Activated naive CD8-positive, alpha-beta T cell treated with anti-CD3 and anti-CD28 coated beads, Interleukin-2, amount 10 ng/mL, durations not matched to agents 7 days and 5 days (primary cell): Measurements from ENCODE around the gene ACAA1. TPM values are rescaled to one million over a fixed set of nuclear protein-coding genes. Genes with fewer than 3 reads are reported as not detected.

Source experiments
- ATAC-seq: fragments of 150-1000 bp; cut with Tn5 transposase; one replicate; pipeline ENCODE4 v1.10.0; 2021; ENCODE audit warnings: low read depth, moderate library complexity
- POLR2A ChIA-PET: fragments of 350-600 bp; sonication (Branson Sonifier 250); formaldehyde crosslinking; loops from one replicate; lab custom pipeline; 2021; ENCODE audit warnings: antibody characterized with exemption; lab: Charles Lee
- DNase-seq: peaks from one replicate; pipeline ENCODE4 v3.0.0; 2021
- H3K27ac Mint-ChIP-seq: one replicate; pipeline ENCODE4 v1.8.0; 2022; ENCODE audit warnings: mild to moderate bottlenecking, mixed read lengths
- H3K27me3 Mint-ChIP-seq: one replicate; pipeline ENCODE4 v1.8.0; 2022; ENCODE audit warnings: mild to moderate bottlenecking, moderate library complexity, mixed read lengths
- H3K36me3 Mint-ChIP-seq: one replicate; pipeline ENCODE4 v1.8.0; 2021; ENCODE audit warnings: mild to moderate bottlenecking, mixed read lengths
- H3K4me1 Mint-ChIP-seq: one replicate; pipeline ENCODE4 v1.8.0; 2021; ENCODE audit warnings: mixed read lengths
- H3K4me3 Mint-ChIP-seq: one replicate; pipeline ENCODE4 v1.8.0; 2022; ENCODE audit warnings: mild to moderate bottlenecking, moderate library complexity, mixed read lengths
- H3K9me3 Mint-ChIP-seq: one replicate; pipeline ENCODE4 v1.8.0; 2021; ENCODE audit warnings: mixed read lengths
- total RNA-seq, 2 experiments: library from RNA; stranded (reverse); gene quantifications; one replicate each; pipeline ENCODE4 v1.2.3, GENCODE V29; 2021

Gene ACAA1, protein sequence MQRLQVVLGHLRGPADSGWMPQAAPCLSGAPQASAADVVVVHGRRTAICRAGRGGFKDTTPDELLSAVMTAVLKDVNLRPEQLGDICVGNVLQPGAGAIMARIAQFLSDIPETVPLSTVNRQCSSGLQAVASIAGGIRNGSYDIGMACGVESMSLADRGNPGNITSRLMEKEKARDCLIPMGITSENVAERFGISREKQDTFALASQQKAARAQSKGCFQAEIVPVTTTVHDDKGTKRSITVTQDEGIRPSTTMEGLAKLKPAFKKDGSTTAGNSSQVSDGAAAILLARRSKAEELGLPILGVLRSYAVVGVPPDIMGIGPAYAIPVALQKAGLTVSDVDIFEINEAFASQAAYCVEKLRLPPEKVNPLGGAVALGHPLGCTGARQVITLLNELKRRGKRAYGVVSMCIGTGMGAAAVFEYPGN
- total RNA-seq: 10 to 100 TPM; 89.0 to 93.5 TPM

GRCh38 chr3:38136777-38137614 lies at the start of gene ACAA1:
TSS of gene ACAA1 (minus strand) at chr3:38137127. CDS start at chr3:38137035, 92 bp downstream.
- ATAC-seq: peak; percentile 86
- Mint-ChIP-seq H3K27me3 (no peaks in the 10 kb centered on the region), H3K9me3 (no peaks in the 10 kb centered on the region), H3K36me3 (peaks cover 25% of the 10 kb centered on the region), H3K27ac (peak within 1 kb of the TSS; percentile 100), H3K4me1 (peaks cover 52% of the 10 kb centered on the region), H3K4me3 (peak within 1 kb of the TSS; percentile 86)
- DNase-seq: peak; percentile 93
- POLR2A ChIA-PET: interaction anchor here (0.7 to 5.0 kb wide), 12 partner anchors 11 to 301 kb away, joined by 3 to 171 read pairs (median 5); partner anchors contain the start of genes DLEC1 and OXSR1

- peaks cover 35% of the 10 kb centered on the region for H3K4me1 Mint-ChIP-seq
- H3K9me3 Mint-ChIP-seq: no peaks in the 10 kb centered on the region
- no peaks in the 10 kb centered on the region for H3K27me3 Mint-ChIP-seq
- H3K27ac Mint-ChIP-seq: no peak overlapping the region
- ATAC-seq: no peak
- POLR2A ChIA-PET: interaction anchor here (0.7 kb wide), 1 partner anchor 12 kb away, joined by 3 read pairs; the partner anchor contains the start of gene OXSR1
- peaks cover 25% of the 10 kb centered on the region for H3K36me3 Mint-ChIP-seq
- no peak for DNase-seq
- no peak overlapping the region for H3K4me3 Mint-ChIP-seq
Measured at GRCh38 chr3:38177181-38177580, 40.3 kb upstream of the ACAA1 start.

GRCh38 chr3:38173834-38174418 lies 37.0 kb upstream of the ACAA1 start:
- DNase-seq: no peak
- peak; percentile 38 for ATAC-seq

DNA sequence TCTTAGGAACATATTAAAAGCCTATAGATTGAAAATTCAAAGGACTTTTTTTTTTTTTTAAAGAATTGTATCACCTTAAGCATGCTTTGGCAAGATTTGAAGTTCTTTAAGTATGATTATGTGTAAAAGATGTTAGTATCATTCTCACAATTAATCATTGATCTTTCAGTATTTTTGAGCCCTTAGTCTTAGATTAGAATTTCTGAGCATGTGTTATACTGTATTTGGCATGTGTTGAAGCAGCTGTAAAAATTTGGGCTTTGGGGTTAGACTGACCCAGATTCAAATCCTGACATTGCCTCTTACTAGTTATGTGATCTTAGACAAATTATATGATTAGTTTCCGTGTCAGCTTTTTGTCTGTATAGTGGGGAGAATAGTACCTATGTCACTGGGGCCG lies 34.7 kb upstream of the ACAA1 start:
- H3K27ac Mint-ChIP-seq: no peak overlapping the region
- H3K9me3 Mint-ChIP-seq: no peaks in the 10 kb centered on the region
- H3K4me3 Mint-ChIP-seq: no peak overlapping the region
- peaks cover 63% of the 10 kb centered on the region for H3K4me1 Mint-ChIP-seq
- POLR2A ChIA-PET: no interaction called here
- DNase-seq (no peak), ATAC-seq (no peak)
- H3K36me3 Mint-ChIP-seq: peaks cover 27% of the 10 kb centered on the region
- H3K27me3 Mint-ChIP-seq: no peaks in the 10 kb centered on the region

More at GRCh38 chr3:38173834-38174418, 37.0 kb upstream of the ACAA1 start:
- Mint-ChIP-seq H3K4me3 (peak overlapping the region; percentile 54), H3K9me3 (no peaks in the 10 kb centered on the region), H3K4me1 (peaks cover 49% of the 10 kb centered on the region), H3K27me3 (no peaks in the 10 kb centered on the region), H3K36me3 (peaks cover 24% of the 10 kb centered on the region), H3K27ac (peak overlapping the region; percentile 24)
- POLR2A ChIA-PET: no interaction called here

- no peak for ATAC-seq
- H3K36me3 Mint-ChIP-seq: peaks cover 27% of the 10 kb centered on the region
- POLR2A ChIA-PET: no interaction called here
- peaks cover 65% of the 10 kb centered on the region for H3K4me1 Mint-ChIP-seq
- no peak overlapping the region for H3K4me3 Mint-ChIP-seq
- no peaks in the 10 kb centered on the region for H3K27me3 Mint-ChIP-seq
- H3K27ac Mint-ChIP-seq: no peak overlapping the region
- H3K9me3 Mint-ChIP-seq: no peaks in the 10 kb centered on the region
- no peak for DNase-seq
Measured at GRCh38 chr3:38170722-38171121, 33.8 kb upstream of the ACAA1 start.

DNA sequence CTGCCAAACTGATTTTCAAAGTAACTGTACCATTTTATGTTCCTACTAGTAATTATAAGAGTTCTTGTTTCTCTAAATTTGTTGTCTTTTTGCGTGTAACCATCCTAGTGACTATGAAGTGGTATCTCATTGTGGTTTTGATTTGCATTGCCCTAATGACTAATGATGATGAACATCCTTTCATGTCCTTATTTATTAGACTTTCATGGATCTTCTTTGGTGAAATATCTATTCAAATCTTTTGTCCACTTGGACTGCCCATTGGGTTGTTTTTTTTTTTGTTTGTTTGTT lies 32.0 kb upstream of the ACAA1 start:
- DNase-seq (no peak), ATAC-seq (no peak)
- no peak overlapping the region for H3K4me3 Mint-ChIP-seq
- H3K4me1 Mint-ChIP-seq: peaks cover 62% of the 10 kb centered on the region
- POLR2A ChIA-PET: no interaction called here
- H3K9me3 Mint-ChIP-seq: no peaks in the 10 kb centered on the region
- no peaks in the 10 kb centered on the region for H3K27me3 Mint-ChIP-seq
- peaks cover 24% of the 10 kb centered on the region for H3K36me3 Mint-ChIP-seq
- no peak overlapping the region for H3K27ac Mint-ChIP-seq

DNA sequence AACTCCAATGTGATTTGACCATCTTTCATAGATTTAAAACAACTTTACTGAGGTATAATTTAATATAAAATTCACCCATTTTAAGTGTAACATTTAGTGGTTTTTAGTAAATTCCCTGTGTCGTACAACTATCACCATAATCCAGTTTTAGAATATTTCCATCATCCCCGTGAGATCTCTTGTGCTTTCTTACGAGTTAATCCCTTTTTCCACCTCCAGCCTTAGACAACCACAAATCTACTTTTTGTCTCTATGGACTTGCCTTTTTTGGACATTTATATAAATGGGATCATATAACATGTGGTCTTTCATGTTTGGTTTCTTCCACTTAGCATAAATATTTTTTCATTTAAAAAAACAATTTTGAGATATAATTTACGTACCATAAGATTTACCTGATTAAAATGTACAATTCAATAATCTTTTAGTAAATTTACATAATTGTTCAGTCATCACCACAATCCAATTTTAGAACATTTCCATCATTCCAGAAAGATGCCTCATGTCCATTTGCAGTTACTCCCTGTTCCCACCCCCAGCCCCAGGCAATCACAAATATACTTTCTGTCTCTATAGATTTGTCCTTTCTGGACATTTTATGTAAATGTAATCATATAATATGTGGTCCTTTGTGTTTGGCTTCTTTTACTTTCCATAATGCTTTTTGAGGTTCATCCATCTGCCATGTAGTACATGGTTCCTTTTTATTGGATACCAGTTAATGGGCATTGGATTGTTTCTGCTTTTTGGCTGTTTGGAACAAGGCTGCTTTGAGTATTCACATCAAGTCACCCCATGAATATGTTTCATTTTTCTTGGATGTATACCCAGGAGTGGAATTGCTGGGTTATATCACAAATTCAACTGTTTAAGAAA lies 31.5 kb upstream of the ACAA1 start:
- POLR2A ChIA-PET: no interaction called here
- ATAC-seq: no peak
- Mint-ChIP-seq H3K27me3 (no peaks in the 10 kb centered on the region), H3K4me3 (no peak overlapping the region), H3K27ac (no peak overlapping the region), H3K9me3 (no peaks in the 10 kb centered on the region), H3K36me3 (peaks cover 24% of the 10 kb centered on the region), H3K4me1 (peaks cover 61% of the 10 kb centered on the region)
- no peak for DNase-seq

GRCh38 chr3:38167591-38167990 lies 30.7 kb upstream of the ACAA1 start:
- H3K9me3 Mint-ChIP-seq: no peaks in the 10 kb centered on the region
- DNase-seq: no peak
- POLR2A ChIA-PET: interaction anchor here (5.4 kb wide), 1 partner anchor 29 kb away, joined by 171 read pairs; the partner anchor contains the start of genes ACAA1 and MYD88

DNA sequence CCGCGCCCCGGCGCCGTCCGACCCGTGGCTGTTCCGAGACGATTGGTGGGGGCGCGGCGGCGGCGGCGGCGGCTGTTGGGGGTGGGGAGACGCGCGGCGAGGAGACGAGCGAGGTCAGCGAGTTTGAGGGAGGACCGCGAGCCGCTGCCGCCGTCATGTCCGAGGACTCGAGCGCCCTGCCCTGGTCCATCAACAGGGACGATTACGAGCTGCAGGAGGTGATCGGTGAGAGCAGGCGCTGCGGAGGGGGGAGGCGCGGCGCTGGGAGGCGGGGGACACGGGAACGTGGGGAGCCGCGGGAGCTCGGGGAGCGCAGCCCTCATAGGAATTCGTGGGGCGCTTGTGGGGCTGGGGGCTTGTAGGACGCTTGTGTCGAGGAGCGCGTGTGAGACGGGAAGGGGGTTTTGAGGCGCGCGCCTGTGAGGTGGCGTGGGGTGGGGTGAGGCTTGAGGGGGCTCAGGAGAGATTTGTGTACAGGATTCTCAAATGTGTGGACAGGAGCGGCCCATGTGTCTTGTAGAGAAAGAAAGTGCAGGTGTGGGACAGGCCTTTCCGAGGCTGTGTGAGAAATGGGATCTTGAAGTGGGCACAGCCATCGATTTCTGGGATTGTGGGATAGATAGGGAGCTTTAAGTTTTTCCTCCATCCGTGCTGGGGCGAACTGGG lies 28.9 kb upstream of the ACAA1 start:
- POLR2A ChIA-PET: interaction anchor here (0.7 to 5.4 kb wide), 14 partner anchors 12 to 292 kb away, joined by 3 to 171 read pairs (median 6); partner anchors contain the start of genes ACAA1, DLEC1, MYD88 and PLCD1
- Mint-ChIP-seq H3K9me3 (no peaks in the 10 kb centered on the region), H3K27me3 (no peaks in the 10 kb centered on the region), H3K4me1 (peaks cover 49% of the 10 kb centered on the region), H3K36me3 (peaks cover 24% of the 10 kb centered on the region), H3K27ac (peak overlapping the region; percentile 99), H3K4me3 (peak overlapping the region; percentile 82)
- DNase-seq: no peak
- ATAC-seq: no peak

More at GRCh38 chr3:38167591-38167990, 30.7 kb upstream of the ACAA1 start:
- Mint-ChIP-seq H3K4me3 (peak overlapping the region; percentile 82), H3K27ac (no peak overlapping the region), H3K27me3 (no peaks in the 10 kb centered on the region), H3K4me1 (peaks cover 58% of the 10 kb centered on the region), H3K36me3 (peaks cover 24% of the 10 kb centered on the region)
- no peak for ATAC-seq

- Mint-ChIP-seq H3K27me3 (no peaks in the 10 kb centered on the region), H3K36me3 (peaks cover 18% of the 10 kb centered on the region), H3K4me1 (peaks cover 41% of the 10 kb centered on the region), H3K4me3 (peak within 1 kb of the TSS; percentile 82), H3K27ac (peak within 1 kb of the TSS; percentile 99), H3K9me3 (no peaks in the 10 kb centered on the region)
- POLR2A ChIA-PET: interaction anchor here (0.8 to 5.4 kb wide), 16 partner anchors 12 to 293 kb away, joined by 3 to 171 read pairs (median 6); partner anchors contain the start of genes ACAA1, DLEC1, MYD88 and PLCD1
- DNase-seq: peak; percentile 96
- peak; percentile 92 for ATAC-seq
Measured at GRCh38 chr3:38164952-38165721, 28.2 kb upstream of the ACAA1 start, which contains the start of gene OXSR1. TSS of gene OXSR1 (plus strand) at chr3:38165537. CDS start at chr3:38165877, 340 bp downstream.

GRCh38 chr3:38164643-38164951 lies 27.7 kb upstream of the ACAA1 start:
- POLR2A ChIA-PET: interaction anchor here (1.3 to 5.4 kb wide), 14 partner anchors 11 to 291 kb away, joined by 3 to 171 read pairs (median 8); partner anchors contain the start of genes ACAA1, DLEC1, MYD88 and PLCD1
- Mint-ChIP-seq H3K27me3 (no peaks in the 10 kb centered on the region), H3K4me1 (peaks cover 43% of the 10 kb centered on the region)

More at GRCh38 chr3:38164643-38164951, 27.7 kb upstream of the ACAA1 start:
- Mint-ChIP-seq H3K9me3 (no peaks in the 10 kb centered on the region), H3K36me3 (peaks cover 17% of the 10 kb centered on the region), H3K4me3 (peak overlapping the region; percentile 82), H3K27ac (peak overlapping the region; percentile 99)
- DNase-seq (no peak), ATAC-seq (peak; percentile 42)
